ENCODE results near the gene SH2D6.
"Not testable (repeated sequence)": the region's sequence is repeated elsewhere in the genome, so short reads cannot be mapped to it uniquely, and the experiment has no call there.

SH2D6 gene

DNA sequence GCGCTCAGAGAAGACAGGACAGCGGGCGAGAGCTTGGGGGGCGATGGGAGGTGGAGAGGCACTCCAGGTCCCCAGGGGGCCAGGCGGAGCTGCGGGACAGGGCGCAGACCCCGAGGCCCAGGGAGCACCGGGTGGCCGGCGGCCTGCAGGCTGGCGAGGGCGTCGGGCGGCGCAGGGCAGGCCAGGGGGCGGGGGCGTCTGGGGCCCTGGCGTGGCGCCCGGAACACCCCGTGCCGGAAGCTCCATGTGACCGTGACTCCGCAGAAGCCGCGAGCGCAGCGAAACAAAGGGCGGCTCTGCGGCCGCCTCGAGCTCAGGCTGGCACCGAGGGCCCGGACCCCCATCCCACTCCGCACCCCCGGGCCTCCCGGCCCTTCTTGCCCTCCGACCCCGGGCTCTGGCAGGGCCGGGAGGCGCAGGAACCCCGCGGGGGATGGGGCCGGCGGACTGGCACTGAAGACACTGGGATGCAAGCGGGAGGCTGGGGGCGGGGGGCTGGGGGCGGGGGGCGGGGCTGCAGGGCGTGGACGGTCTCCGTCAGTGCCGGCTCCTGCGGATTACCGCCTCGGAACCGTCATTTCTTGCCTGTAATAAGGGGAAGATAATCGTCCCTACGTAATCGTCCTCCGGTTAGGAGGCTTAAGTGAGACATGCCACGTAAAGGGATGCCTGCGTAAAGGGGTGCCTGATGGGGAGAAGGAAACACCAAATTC is 19.1 kb downstream of the SH2D6 start:
- peak overlapping the region; percentile 83 to 98 (median 94) for H3K27ac ChIP-seq
- no peaks in the 10 kb centered on the region for H4K20me1 ChIP-seq
- H3K4me3 ChIP-seq: peak overlapping the region; percentile 27 to 63 (median 46); a peak in 15 of 20 replicates
- no peaks in the 10 kb centered on the region for H3K27me3 ChIP-seq
- no peaks in the 10 kb centered on the region for H3K9me3 ChIP-seq (replicated peaks in 1 of 11)
- H3K4me2 ChIP-seq: peak overlapping the region; percentile 80 to 95 (median 90)
- TF ChIP-seq Cebpa-rat (IDR thresholded peaks at IDR 0.05): no peak
- peak overlapping the region; percentile 80 to 92 (median 86) for H3K9ac ChIP-seq
- peaks cover 61 to 94% (median 71%) of the 10 kb centered on the region in 10 experiments for H3K4me1 ChIP-seq
- H3K36me3 ChIP-seq: no peaks in the 10 kb centered on the region

DNA sequence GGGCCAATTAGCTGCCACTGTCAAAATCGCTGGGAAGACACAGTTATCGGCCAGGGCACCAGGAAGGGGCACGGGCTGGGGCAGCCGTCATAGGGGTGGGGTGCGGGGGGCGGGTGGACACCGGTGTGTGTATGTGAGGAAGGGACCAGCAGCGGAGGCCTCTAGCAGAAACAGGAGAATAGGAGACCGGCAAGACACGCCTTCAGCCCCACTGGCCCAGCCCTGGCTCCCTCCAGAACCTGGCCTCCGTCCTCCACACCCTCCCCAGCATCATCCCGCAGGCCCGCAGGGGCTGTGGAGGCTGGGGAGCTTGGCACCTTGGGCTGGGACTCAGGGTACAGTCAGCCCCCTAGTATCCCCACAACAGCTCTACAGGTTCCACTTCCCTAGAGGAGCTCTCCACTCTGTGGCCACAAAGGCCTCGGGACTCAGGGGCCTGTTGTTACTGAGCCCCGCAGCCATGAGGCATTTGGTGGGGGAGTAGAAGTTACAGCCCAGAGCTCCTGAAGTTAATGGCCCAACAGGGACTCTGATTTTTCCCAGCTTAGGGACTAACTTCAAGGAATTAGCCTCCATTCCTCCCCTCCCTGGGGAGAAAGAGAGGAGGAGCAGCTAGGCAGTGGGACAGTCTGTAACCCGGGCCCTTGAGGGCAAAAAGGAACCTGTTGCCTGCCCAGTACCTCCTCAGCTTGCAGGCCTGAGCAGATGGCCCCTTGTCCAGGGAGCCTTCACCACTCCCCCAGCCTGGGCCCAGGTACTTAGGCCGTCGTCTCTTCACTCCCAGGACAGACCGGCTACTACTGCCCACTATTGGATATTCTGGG is 19.9 kb downstream of the SH2D6 start:
- no peak for TF ChIP-seq Cebpa-rat (IDR thresholded peaks at IDR 0.05)
- H3K36me3 ChIP-seq: no peaks in the 10 kb centered on the region
- H4K20me1 ChIP-seq: no peaks in the 10 kb centered on the region
- peak overlapping the region; percentile 80 to 92 (median 86) for H3K9ac ChIP-seq
- H3K4me1 ChIP-seq: peaks cover 53 to 91% (median 63%) of the 10 kb centered on the region in 10 experiments
- peak overlapping the region; percentile 83 to 98 (median 94) for H3K27ac ChIP-seq
- H3K27me3 ChIP-seq: no peaks in the 10 kb centered on the region
- H3K4me2 ChIP-seq: peak overlapping the region; percentile 80 to 95 (median 90)
- no peaks in the 10 kb centered on the region for H3K9me3 ChIP-seq (replicated peaks in 1 of 11)
- peak overlapping the region in 8 of 10 experiments; percentile 39 to 63 (median 46); a peak in 15 of 20 replicates for H3K4me3 ChIP-seq

DNA sequence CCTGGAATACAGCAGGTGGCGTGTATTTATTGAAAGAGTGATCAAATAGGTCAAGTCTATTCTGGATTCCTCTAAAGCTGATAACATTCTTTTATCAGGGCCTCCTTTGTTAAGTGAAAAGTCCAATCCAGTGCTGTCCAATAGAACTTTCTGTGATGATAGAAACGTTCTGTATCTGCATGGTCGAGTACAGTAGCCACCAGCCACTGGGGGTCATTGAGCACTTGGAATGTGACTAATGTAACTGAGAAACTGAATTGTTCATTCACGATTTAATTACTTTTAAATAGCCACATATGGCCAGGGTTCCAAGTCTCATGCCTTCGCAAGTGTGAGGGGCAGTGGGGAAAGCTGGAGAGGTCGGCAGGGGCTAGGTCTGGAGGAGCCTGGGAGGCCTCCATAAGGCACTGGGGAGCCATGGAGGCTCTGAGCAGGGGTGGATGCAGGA is 20.5 kb downstream of the SH2D6 start:
- Histone ChIP-seq H3K4me3 (peak overlapping the region in 1 of 10 experiments; percentile 47; a peak in 1 of 20 replicates), H3K4me2 (peak overlapping the region; percentile 80 to 95 (median 90)), H3K9ac (peak overlapping the region; percentile 80 to 92 (median 86); a peak in 21 of 22 replicates), H3K4me1 (peaks cover 47 to 85% (median 57%) of the 10 kb centered on the region in 10 experiments), H3K9me3 (replicated peaks in 1 of 11) (no peaks in the 10 kb centered on the region), H3K36me3 (no peaks in the 10 kb centered on the region), H3K27me3 (no peaks in the 10 kb centered on the region), H3K27ac (peak overlapping the region in 10 of 11 experiments; percentile 83 to 98 (median 94); a peak in 20 of 22 replicates), H4K20me1 (no peaks in the 10 kb centered on the region)
- TF ChIP-seq Cebpa-rat (IDR thresholded peaks at IDR 0.05): no peak

- H3K27me3 ChIP-seq; H3K4me3 ChIP-seq; H3K9me3 ChIP-seq (replicated peaks in 1 of 11); H3K36me3 ChIP-seq; H4K20me1 ChIP-seq: not testable (repeated sequence)
- Histone ChIP-seq H3K27ac (peak overlapping the region in 6 of 11 experiments; percentile 91 to 98 (median 95); a peak in 8 of 22 replicates), H3K4me1 (peaks cover 42 to 80% (median 52%) of the 10 kb centered on the region in 10 experiments), H3K9ac (0 out of 22 replicates have a peak overlapping the region, but pooled peaks of 3 of the 11 experiments have one; percentile 1 to 88 (median 85)), H3K4me2 (peak overlapping the region in 9 of 11 experiments; percentile 80 to 95 (median 90); a peak in 17 of 22 replicates)
Observed at GRCh38 chr2:85439569-85439968, 21.1 kb downstream of the SH2D6 start.

DNA sequence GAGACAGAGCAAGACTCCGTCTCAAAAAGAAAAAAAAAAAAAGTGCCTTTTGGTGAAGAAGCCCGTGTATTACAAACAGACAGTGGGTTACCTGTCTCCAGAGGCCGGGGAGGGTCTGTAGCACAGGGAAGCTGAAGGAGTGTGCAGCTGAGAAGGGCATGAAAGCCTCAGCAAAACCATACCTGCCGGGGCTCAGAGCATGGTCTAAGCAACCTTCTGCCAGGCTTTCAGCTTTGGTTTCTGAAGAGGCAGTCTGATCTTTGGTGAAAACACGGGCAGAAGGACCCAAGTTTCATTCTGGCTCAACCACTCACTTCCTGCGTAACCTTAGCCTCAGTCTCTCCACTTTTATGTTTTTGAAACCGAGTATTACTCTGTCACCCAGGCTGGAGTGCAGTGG is 21.5 kb downstream of the SH2D6 start:
- no peak for TF ChIP-seq Cebpa-rat (IDR thresholded peaks at IDR 0.05)
- H3K36me3 ChIP-seq: no peaks in the 10 kb centered on the region
- peaks cover 38 to 76% (median 50%) of the 10 kb centered on the region in 10 experiments for H3K4me1 ChIP-seq
- H3K4me3 ChIP-seq: no peak overlapping the region
- no peak overlapping the region for H3K9ac ChIP-seq
- H3K27ac ChIP-seq: peak overlapping the region in 1 of 11 experiments; percentile 98; a peak in 1 of 22 replicates
- no peaks in the 10 kb centered on the region for H3K27me3 ChIP-seq
- no peaks in the 10 kb centered on the region for H4K20me1 ChIP-seq
- H3K4me2 ChIP-seq: peak overlapping the region in 3 of 11 experiments; percentile 83 to 92 (median 86); a peak in 4 of 22 replicates
- no peaks in the 10 kb centered on the region for H3K9me3 ChIP-seq (replicated peaks in 1 of 11)

DNA sequence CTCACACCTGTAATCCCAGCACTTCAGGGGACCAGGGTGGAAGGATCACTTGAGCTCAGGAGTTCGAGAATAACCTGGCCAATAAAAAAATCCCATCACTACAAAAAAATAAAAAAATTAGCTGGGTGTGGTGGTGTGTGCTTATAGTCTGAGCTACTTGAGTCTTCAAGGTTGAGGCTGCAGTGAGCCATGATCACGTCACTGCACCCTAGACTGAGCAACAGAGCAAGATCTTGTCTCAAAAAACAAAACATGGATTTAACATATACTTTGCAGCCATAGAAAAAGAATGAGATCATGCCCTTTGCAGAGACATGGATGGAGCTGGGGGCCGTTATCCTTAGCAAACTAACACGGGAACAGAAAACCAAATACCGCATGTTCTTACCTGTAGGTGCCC is 22.2 kb downstream of the SH2D6 start:
- Histone ChIP-seq H3K36me3 (no peaks in the 10 kb centered on the region), H4K20me1 (no peaks in the 10 kb centered on the region), H3K27ac (no peak overlapping the region), H3K9ac (no peak overlapping the region), H3K4me1 (peaks cover 35 to 74% (median 50%) of the 10 kb centered on the region in 10 experiments), H3K27me3 (no peaks in the 10 kb centered on the region), H3K4me2 (no peak overlapping the region), H3K9me3 (replicated peaks in 1 of 11) (no peaks in the 10 kb centered on the region), H3K4me3 (no peak overlapping the region)
- TF ChIP-seq Cebpa-rat (IDR thresholded peaks at IDR 0.05): no peak

- TF ChIP-seq Cebpa-rat (IDR thresholded peaks at IDR 0.05): no peak
- Histone ChIP-seq H3K4me1 (peaks cover 34 to 74% (median 50%) of the 10 kb centered on the region in 10 experiments), H3K9ac (no peak overlapping the region; a peak in 1 of 22 replicates)
Observed at GRCh38 chr2:85441864-85442263, 23.4 kb downstream of the SH2D6 start.

DNA sequence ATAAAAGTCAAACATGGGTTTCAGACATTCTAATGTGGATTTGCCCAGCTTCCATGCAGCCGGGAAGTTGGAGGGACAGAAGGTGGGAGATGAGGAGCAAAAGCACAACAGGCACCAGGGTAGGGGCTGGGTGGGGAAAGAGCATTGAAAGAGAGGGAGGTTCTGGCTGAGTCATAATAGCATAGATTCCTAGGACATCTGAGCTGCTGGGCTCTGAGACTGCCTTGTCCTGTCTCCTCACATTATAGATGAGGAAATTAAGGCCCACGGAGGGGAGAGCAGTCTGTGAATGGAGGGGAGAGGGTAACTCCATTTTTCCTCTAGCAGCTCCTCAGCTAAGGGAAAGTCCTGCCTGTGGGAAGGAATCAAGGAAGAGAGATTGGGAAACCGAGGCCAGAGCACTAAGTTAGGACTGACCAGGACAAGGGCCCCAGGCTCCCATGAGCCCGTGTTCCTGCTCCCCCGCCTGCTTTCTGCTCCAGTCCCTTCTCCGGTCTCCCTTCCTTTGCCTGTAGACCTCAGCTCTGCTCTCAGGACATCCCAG is 26.2 kb downstream of the SH2D6 start:
- Histone ChIP-seq H3K36me3 (no peaks in the 10 kb centered on the region), H3K9ac (no peak overlapping the region), H3K27me3 (no peaks in the 10 kb centered on the region), H4K20me1 (no peaks in the 10 kb centered on the region), H3K9me3 (replicated peaks in 1 of 11) (no peaks in the 10 kb centered on the region), H3K4me2 (peak overlapping the region in 2 of 11 experiments; percentile 10 to 76; a peak in 4 of 22 replicates), H3K4me3 (no peak overlapping the region), H3K4me1 (peaks cover 14 to 54% (median 28%) of the 10 kb centered on the region in 10 experiments), H3K27ac (no peak overlapping the region)
- TF ChIP-seq Cebpa-rat (IDR thresholded peaks at IDR 0.05): no peak

More at GRCh38 chr2:85441864-85442263, 23.4 kb downstream of the SH2D6 start:
- Histone ChIP-seq H3K27ac (peak overlapping the region in 4 of 11 experiments; percentile 15 to 64 (median 60); a peak in 5 of 22 replicates), H3K36me3 (no peaks in the 10 kb centered on the region), H3K9me3 (replicated peaks in 1 of 11) (no peaks in the 10 kb centered on the region), H3K4me2 (peak overlapping the region in 4 of 11 experiments; percentile 10 to 70 (median 48); a peak in 6 of 22 replicates), H3K4me3 (no peak overlapping the region), H4K20me1 (no peaks in the 10 kb centered on the region), H3K27me3 (no peaks in the 10 kb centered on the region)

Measured in BLaER1 treated with 17β-estradiol and CSF1 and Interleukin-3, amounts not matched to agents 10 nM and 100 nM (cell line).